Neural cell (in vitro differentiated cells): ENCODE results near the gene ZBTB21. TPM values are rescaled to one million over a fixed set of nuclear protein-coding genes. Genes with fewer than 3 reads are reported as not detected.

Experiments used
- H2AFZ ChIP-seq: fragments of 200-600, 300-800 bp; sonication (generic), shearing (Covaris generic); 2 replicates; pipeline ENCODE4 v1.6.0; 2014; ENCODE audit warnings: low read depth, mild to moderate bottlenecking, antibody characterized with exemption, low read length, moderate library complexity
- H3F3A ChIP-seq: fragments of 200-600 bp; shearing (Covaris generic); 2 replicates; pipeline ENCODE4 v1.6.1; 2016; ENCODE audit warnings: mild to moderate bottlenecking, moderate library complexity, mixed read lengths, antibody characterized with exemption, low read length; ENCODE audit not compliant: insufficient read depth, poor library complexity, severe bottlenecking
- H3K27ac ChIP-seq: fragments of 200-600, 300-800 bp; sonication (generic), shearing (Covaris generic); 2 replicates; pipeline ENCODE4 v1.5.1; 2014; ENCODE audit warnings: mild to moderate bottlenecking, low read length, moderate library complexity
- H3K27me3 ChIP-seq: fragments of 300-800, 200-600 bp; sonication (generic), shearing (Covaris generic); 2 replicates; pipeline ENCODE4 v1.6.0; 2014; ENCODE audit warnings: mild to moderate bottlenecking, low read depth, low read length, moderate library complexity; ENCODE audit not compliant: insufficient read depth
- H3K36me3 ChIP-seq: fragments of 300-800, 200-600 bp; sonication (generic), shearing (Covaris generic); 2 replicates; pipeline ENCODE4 v1.5.1; 2014; ENCODE audit warnings: mild to moderate bottlenecking, antibody characterized with exemption, low read length, moderate library complexity; ENCODE audit not compliant: insufficient read depth
- H3K4me2 ChIP-seq: fragments of 300-800, 200-600 bp; sonication (generic), shearing (Covaris generic); 2 replicates; pipeline ENCODE4 v1.6.0; 2014; ENCODE audit warnings: mild to moderate bottlenecking, low read length
- H3K4me3 ChIP-seq: fragments of 300-800, 200-600 bp; sonication (generic), shearing (Covaris generic); 2 replicates; pipeline ENCODE4 v1.5.1; 2014; ENCODE audit warnings: mild to moderate bottlenecking, low read length, moderate library complexity
- H3K79me2 ChIP-seq: fragments of 200-600 bp; shearing (Covaris generic); replicated peaks from 2 replicates; pipeline ENCODE4 v1.6.0; 2014; ENCODE audit warnings: mild to moderate bottlenecking, low read length, moderate library complexity; ENCODE audit not compliant: insufficient read depth
- H3K9ac ChIP-seq: fragments of 300-800, 200-600 bp; sonication (generic), shearing (Covaris generic); 2 replicates; pipeline ENCODE4 v1.6.1; 2016; ENCODE audit warnings: mild to moderate bottlenecking, low read length, mixed read lengths
- H3K9me2 ChIP-seq: fragments of 200-600 bp; shearing (Covaris generic); 2 replicates; pipeline ENCODE4 v1.6.1; 2016; ENCODE audit warnings: mild to moderate bottlenecking, low read length, mixed read lengths; ENCODE audit not compliant: insufficient read depth
- H3K9me3 ChIP-seq: fragments of 200-600, 300-800 bp; sonication (generic), shearing (Covaris generic); 2 replicates; pipeline ENCODE4 v1.6.1; 2016; ENCODE audit warnings: mild to moderate bottlenecking, mixed run types, low read length, moderate library complexity, mixed read lengths
- H4K20me1 ChIP-seq: fragments of 200-600 bp; shearing (Covaris generic); 2 replicates; pipeline ENCODE4 v1.6.1; 2016; ENCODE audit warnings: mild to moderate bottlenecking, mixed run types; ENCODE audit not compliant: insufficient read depth
- CTCF ChIP-seq: fragments of 450-650 bp; IDR thresholded peaks from 2 replicates; pipeline ENCODE4 v1.5.1; 2014; ENCODE audit warnings: antibody characterized with exemption, mild to moderate bottlenecking, moderate library complexity; ENCODE audit not compliant: poor library complexity, severe bottlenecking
- EP300 ChIP-seq: fragments of 450-650 bp; conservative IDR thresholded peaks from 2 replicates; pipeline ENCODE4 v1.6.1; 2014; ENCODE audit warnings: antibody characterized with exemption, mild to moderate bottlenecking, moderate library complexity; ENCODE audit not compliant: poor library complexity, severe bottlenecking
- EZH2 ChIP-seq: fragments of 200-600, 300-800 bp; shearing (Covaris generic), sonication (generic); IDR thresholded peaks from 2 replicates; pipeline ENCODE4 v1.6.1; 2014; ENCODE audit warnings: antibody characterized with exemption, low read length, borderline replicate concordance, mild to moderate bottlenecking; ENCODE audit not compliant: insufficient read depth, poor library complexity, severe bottlenecking
- MXI1 ChIP-seq: fragments of 450-650 bp; conservative IDR thresholded peaks from 2 replicates; pipeline ENCODE4 v1.6.1; 2014; ENCODE audit warnings: antibody characterized with exemption, mild to moderate bottlenecking; ENCODE audit not compliant: poor library complexity, severe bottlenecking
- POLR2AphosphoS5 ChIP-seq: IDR thresholded peaks from 2 replicates; pipeline ENCODE4 v1.6.1; 2012
- RAD21 ChIP-seq: fragments of 450-650 bp; conservative IDR thresholded peaks from 2 replicates; pipeline ENCODE4 v1.6.1; 2014; ENCODE audit warnings: antibody characterized with exemption, mild to moderate bottlenecking, moderate library complexity
- REST ChIP-seq: IDR thresholded peaks from 2 replicates; pipeline ENCODE4 v1.6.1; 2012; ENCODE audit warnings: borderline replicate concordance
- SMC3 ChIP-seq: fragments of 450-650 bp; conservative IDR thresholded peaks from 2 replicates; pipeline ENCODE4 v1.6.1; 2014; ENCODE audit warnings: antibody characterized with exemption, mild to moderate bottlenecking, moderate library complexity; ENCODE audit not compliant: poor library complexity
- TAF1 ChIP-seq: IDR thresholded peaks from 2 replicates; pipeline ENCODE4 v1.6.1; 2012; ENCODE audit warnings: low read depth
- polyA plus RNA-seq: library from polyadenylated mRNA; depleted of rRNA; stranded (reverse); fragments of >200 nt; gene quantifications from 2 replicates; pipeline ENCODE4 v1.2.3, GENCODE V29; 2014

Gene ZBTB21
- polyA plus RNA-seq, 1 donor from 2014 or later, result 8.0 TPM

GRCh38 chr21:41971891-41972290 lies 38.3 kb downstream of the ZBTB21 start:
- Histone ChIP-seq H3K79me2 (no peaks in the 10 kb centered on the region), H3K9ac (no peak overlapping the region), H3K27me3 (no peaks in the 10 kb centered on the region), H3F3A (no peaks in the 10 kb centered on the region), H3K4me3 (no peak overlapping the region), H3K9me3 (peaks cover 3% of the 10 kb centered on the region), H4K20me1 (no peaks in the 10 kb centered on the region), H2AFZ (no peak overlapping the region), H3K27ac (no peak overlapping the region), H3K4me2 (no peak overlapping the region), H3K36me3 (no peaks in the 10 kb centered on the region), H3K9me2 (no peaks in the 10 kb centered on the region)
- TF ChIP-seq EZH2 (no peak), EP300 (no peak), POLR2AphosphoS5 (no peak), TAF1 (no peak), MXI1 (no peak), CTCF (no peak), RAD21 (no peak), SMC3 (no peak)

GRCh38 chr21:41970751-41971653 lies 39.2 kb downstream of the ZBTB21 start:
- Histone ChIP-seq H3K27me3 (no peaks in the 10 kb centered on the region), H3K4me3 (no peak overlapping the region), H3K9me2 (no peaks in the 10 kb centered on the region), H3K79me2 (no peaks in the 10 kb centered on the region), H2AFZ (no peak overlapping the region), H3F3A (no peaks in the 10 kb centered on the region), H3K9me3 (peaks cover 3% of the 10 kb centered on the region), H3K36me3 (no peaks in the 10 kb centered on the region), H3K27ac (no peak overlapping the region), H4K20me1 (no peaks in the 10 kb centered on the region), H3K4me2 (no peak overlapping the region), H3K9ac (no peak overlapping the region)
- TF ChIP-seq POLR2AphosphoS5 (no peak), RAD21 (no peak), MXI1 (no peak), REST (no peak), SMC3 (no peak), TAF1 (no peak), CTCF (no peak), EZH2 (no peak), EP300 (no peak)
